Left lung (tissue), 10 donors: ENCODE results near the gene GTF3C4. TPM values are rescaled to one million over a fixed set of nuclear protein-coding genes. Genes with fewer than 3 reads are reported as not detected.

ENCODE experiments used
- ATAC-seq: fragments of 200-7000 bp; cut with Tn5 transposase; one replicate; pipeline ENCODE4 v1.9.1; 2020; ENCODE audit warnings: moderate library complexity
- DNase-seq, 4 donors: peaks; one replicate each; pipeline ENCODE4 v3.0.0-alpha.2; 2013 to 2020
- H3K27ac ChIP-seq, 2 donors: fragments of 200-600 bp; sonication (generic) in 1 of 2; one replicate each; pipeline versions ENCODE4 v1.5.0 to v1.8.0; 2020 to 2021
- H3K27me3 ChIP-seq, 2 donors: fragments of 200-600 bp; sonication (generic) in 1 of 2; one replicate each; pipeline versions ENCODE4 v1.5.0 to v1.8.0; 2020 to 2021
- H3K36me3 ChIP-seq, 2 donors: fragments of 200-600 bp; sonication (generic) in 1 of 2; one replicate each; pipeline versions ENCODE4 v1.5.0 to v1.8.0; 2020 to 2021
- H3K4me1 ChIP-seq, 2 donors: fragments of 200-600 bp; one replicate each; pipeline ENCODE4 v1.8.0; 2021
- H3K4me3 ChIP-seq, 2 donors: fragments of 200-600 bp; sonication (generic) in 1 of 2; one replicate each; pipeline versions ENCODE4 v1.5.0 to v1.8.0; 2020 to 2021; ENCODE audit warnings: mild to moderate bottlenecking in 1 of 2
- H3K9me3 ChIP-seq, 2 donors: fragments of 200-600 bp; sonication (generic) in 1 of 2; one replicate each; pipeline versions ENCODE4 v1.5.0 to v1.8.0; 2020 to 2021
- intact Hi-C, 2 donors: fragments of 100-400 bp; cut with DNase I; formaldehyde crosslinking; loops; one replicate each; pipeline versions ENCODE4 v1.11.2 to v1.14.2; 2022
- polyA plus RNA-seq, 6 donors: library from polyadenylated mRNA; unstranded; fragments of 120-200 nt; gene quantifications; one replicate each; pipeline ENCODE4 v1.2.1, GENCODE V29; 2013; ENCODE audit not compliant: insufficient read length in 6 of 6
- total RNA-seq, 2 donors: library from RNA; stranded (reverse); fragmentation: NEBNext Ultra II Directional; extraction: Animal tissue kit (Norgen Biotek cat#: 25700); gene quantifications; one replicate each; pipeline ENCODE4 v1.2.1, GENCODE V29; 2021
- TF ChIP-seq, protein P1 (sequence below), 2 donors: fragments of 200-600 bp; sonication (generic) in 1 of 2; IDR thresholded peaks; one replicate each; pipeline versions ENCODE4 v1.5.0 to v1.8.0; 2021; ENCODE audit warnings: antibody characterized with exemption in 2 of 2
- donor health status: DM: no; HTN: yes; CAD: no.
- donor health status: DM: no; HTN: no; CAD: no.

Gene GTF3C4
- total and polyA plus RNA-seq, 8 donors, result 13.1 to 25.6 (median 23.8) TPM

DNA sequence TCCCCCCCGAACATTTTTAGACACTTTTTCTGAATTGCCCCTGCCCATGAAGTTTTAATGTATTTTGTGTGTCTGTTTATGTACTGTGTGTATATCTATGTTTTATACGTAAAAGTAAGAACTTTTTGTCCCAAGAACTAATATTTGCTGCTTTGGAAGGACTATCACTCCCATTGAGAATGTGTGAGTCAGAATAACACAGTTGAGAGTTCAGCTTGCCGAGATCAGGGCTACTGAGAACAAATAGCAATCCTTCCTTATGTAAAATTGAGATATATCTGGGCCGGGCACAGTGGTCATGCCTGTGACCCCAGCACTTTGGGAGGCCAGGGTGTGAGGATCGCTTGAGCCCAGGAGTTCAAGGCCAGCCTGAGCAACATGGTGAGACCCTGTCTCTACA is 11.3 kb downstream of the GTF3C4 start:
- intact Hi-C loops, result no loop called here
- DNase-seq, result no peak
- ATAC-seq, result no peak
- Histone ChIP-seq H3K36me3 (peaks cover 0 to 71% of the 10 kb centered on the region in 2 donors), H3K27ac (no peak overlapping the region), H3K27me3 (no peaks in the 10 kb centered on the region), H3K9me3 (no peaks in the 10 kb centered on the region), H3K4me3 (no peak overlapping the region), H3K4me1 (no peaks in the 10 kb centered on the region)
- TF ChIP-seq, protein P1, sequence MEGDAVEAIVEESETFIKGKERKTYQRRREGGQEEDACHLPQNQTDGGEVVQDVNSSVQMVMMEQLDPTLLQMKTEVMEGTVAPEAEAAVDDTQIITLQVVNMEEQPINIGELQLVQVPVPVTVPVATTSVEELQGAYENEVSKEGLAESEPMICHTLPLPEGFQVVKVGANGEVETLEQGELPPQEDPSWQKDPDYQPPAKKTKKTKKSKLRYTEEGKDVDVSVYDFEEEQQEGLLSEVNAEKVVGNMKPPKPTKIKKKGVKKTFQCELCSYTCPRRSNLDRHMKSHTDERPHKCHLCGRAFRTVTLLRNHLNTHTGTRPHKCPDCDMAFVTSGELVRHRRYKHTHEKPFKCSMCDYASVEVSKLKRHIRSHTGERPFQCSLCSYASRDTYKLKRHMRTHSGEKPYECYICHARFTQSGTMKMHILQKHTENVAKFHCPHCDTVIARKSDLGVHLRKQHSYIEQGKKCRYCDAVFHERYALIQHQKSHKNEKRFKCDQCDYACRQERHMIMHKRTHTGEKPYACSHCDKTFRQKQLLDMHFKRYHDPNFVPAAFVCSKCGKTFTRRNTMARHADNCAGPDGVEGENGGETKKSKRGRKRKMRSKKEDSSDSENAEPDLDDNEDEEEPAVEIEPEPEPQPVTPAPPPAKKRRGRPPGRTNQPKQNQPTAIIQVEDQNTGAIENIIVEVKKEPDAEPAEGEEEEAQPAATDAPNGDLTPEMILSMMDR (IDR thresholded peaks at IDR 0.05), result no peak

DNA sequence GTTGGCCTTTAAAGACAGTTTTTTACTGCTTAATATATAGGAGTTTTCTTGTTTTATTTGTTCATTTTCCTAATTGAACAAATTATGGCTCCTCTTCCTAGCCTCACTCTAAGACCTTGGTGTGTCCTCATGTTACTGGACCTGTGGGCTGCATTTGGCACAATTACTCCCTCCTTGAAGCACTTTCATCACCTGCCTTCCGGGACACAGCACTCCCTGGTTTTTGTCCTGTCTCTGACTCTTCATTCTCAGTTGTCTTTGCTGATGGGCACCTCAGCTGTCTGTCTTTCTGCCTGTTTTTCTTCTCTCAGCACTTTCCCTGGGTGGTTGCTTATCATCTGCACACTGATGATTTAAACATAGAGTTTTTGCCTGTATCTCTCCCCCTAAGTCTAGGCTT is 13.6 kb downstream of the GTF3C4 start:
- Histone ChIP-seq H3K9me3 (no peaks in the 10 kb centered on the region), H3K27me3 (no peaks in the 10 kb centered on the region), H3K4me1 (no peaks in the 10 kb centered on the region), H3K27ac (no peak overlapping the region), H3K36me3 (peaks cover 0 to 82% of the 10 kb centered on the region in 2 donors), H3K4me3 (no peak overlapping the region)
- ATAC-seq (no peak), DNase-seq (no peak)
- TF ChIP-seq, protein P1 (IDR thresholded peaks at IDR 0.05), result no peak
- intact Hi-C loops, result no loop called here

DNA sequence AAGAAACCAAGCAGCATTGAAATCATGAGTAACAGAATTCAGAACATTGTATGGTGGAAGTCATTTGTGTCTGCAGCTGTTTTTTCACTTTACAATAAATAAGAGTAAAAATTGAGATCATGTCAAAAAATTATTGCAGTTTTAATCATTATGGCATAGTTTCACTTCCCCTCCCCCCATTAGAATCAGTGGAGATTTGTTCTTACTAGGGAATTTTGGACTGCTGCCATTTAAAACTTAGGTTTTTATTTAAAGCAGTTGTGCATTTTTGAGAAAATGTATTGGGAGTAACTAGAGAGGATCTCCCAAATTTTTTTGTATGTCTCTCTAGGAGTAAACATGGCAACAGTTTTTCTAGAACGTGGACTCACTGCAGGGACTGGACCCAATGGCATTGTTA is 20.4 kb downstream of the GTF3C4 start:
- peaks cover 0 to 2% of the 10 kb centered on the region in 2 donors for H3K9me3 ChIP-seq
- H3K36me3 ChIP-seq, result peaks cover 0 to 65% of the 10 kb centered on the region in 2 donors
- no peak overlapping the region for H3K4me3 ChIP-seq
- no peaks in the 10 kb centered on the region for H3K4me1 ChIP-seq
- H3K27me3 ChIP-seq, result no peaks in the 10 kb centered on the region
- TF ChIP-seq, protein P1 (IDR thresholded peaks at IDR 0.05), result no peak
- no peak overlapping the region for H3K27ac ChIP-seq
- ATAC-seq (no peak), DNase-seq (peak in 1 of 4 donors; percentile 46)
- intact Hi-C loops, result no loop called here

DNA sequence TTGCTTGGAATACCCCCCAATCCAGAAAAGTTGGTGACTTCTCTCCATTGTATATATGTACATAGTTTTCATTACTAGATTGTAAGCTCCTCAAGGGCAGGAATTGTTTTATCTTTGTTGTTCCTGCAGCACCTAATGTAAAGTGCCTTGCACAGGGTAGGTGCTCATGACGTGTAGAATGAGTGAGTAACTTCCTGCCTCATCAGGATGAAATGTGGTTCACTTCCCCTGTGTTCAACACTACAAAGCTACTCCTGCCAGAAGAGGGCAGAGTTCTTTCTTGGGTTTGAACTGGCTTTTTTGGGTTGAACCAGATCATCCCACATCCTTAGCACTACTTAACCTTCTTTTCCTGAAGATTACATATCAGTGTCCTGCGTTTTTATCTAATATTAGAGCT is 23.9 kb downstream of the GTF3C4 start:
- TF ChIP-seq, protein P1 (IDR thresholded peaks at IDR 0.05), result no peak
- Histone ChIP-seq H3K27me3 (no peaks in the 10 kb centered on the region), H3K36me3 (peaks cover 0 to 31% of the 10 kb centered on the region in 2 donors), H3K27ac (no peak overlapping the region), H3K4me1 (no peaks in the 10 kb centered on the region), H3K9me3 (peaks cover 0 to 33% of the 10 kb centered on the region in 2 donors), H3K4me3 (no peak overlapping the region)
- ATAC-seq, result peak; percentile 44
- no peak for DNase-seq
- intact Hi-C loops, result no loop called here

GRCh38 chr9:132697230-132697629 is 27.0 kb downstream of the GTF3C4 start:
- no peaks in the 10 kb centered on the region for H3K27me3 ChIP-seq
- ATAC-seq (no peak), DNase-seq (no peak)
- no peak overlapping the region for H3K27ac ChIP-seq
- H3K4me1 ChIP-seq, result no peaks in the 10 kb centered on the region
- TF ChIP-seq, protein P1 (IDR thresholded peaks at IDR 0.05), result no peak
- no peaks in the 10 kb centered on the region for H3K36me3 ChIP-seq
- peaks cover 0 to 33% of the 10 kb centered on the region in 2 donors for H3K9me3 ChIP-seq
- intact Hi-C loops, result no loop called here
- H3K4me3 ChIP-seq, result no peak overlapping the region
